ENCODE data around the gene FAF1.

Gene FAF1

GRCh38 chr1:50983219-50983802, 23.2 kb upstream of the FAF1 start:
- peaks cover 10% of the 10 kb centered on the region for H3K4me1 Mint-ChIP-seq (ENCODE audit: low read depth)
- H3K27me3 Mint-ChIP-seq = peaks cover 9% of the 10 kb centered on the region
- H3K36me3 Mint-ChIP-seq = no peaks in the 10 kb centered on the region
- no peak overlapping the region for H3K27ac Mint-ChIP-seq
- H3K9me3 Mint-ChIP-seq (ENCODE audit: low read depth) = no peaks in the 10 kb centered on the region
- no peak overlapping the region for H3K4me3 Mint-ChIP-seq

- peaks cover 9% of the 10 kb centered on the region for H3K27me3 Mint-ChIP-seq
- no peak overlapping the region for H3K4me3 Mint-ChIP-seq
- peaks cover 10% of the 10 kb centered on the region for H3K4me1 Mint-ChIP-seq (ENCODE audit: low read depth)
- H3K36me3 Mint-ChIP-seq = no peaks in the 10 kb centered on the region
- H3K9me3 Mint-ChIP-seq (ENCODE audit: low read depth) = no peaks in the 10 kb centered on the region
- H3K27ac Mint-ChIP-seq = no peak overlapping the region
Measured at GRCh38 chr1:50982611-50983010, 22.5 kb upstream of the FAF1 start.

GRCh38 chr1:50981741-50982140, 21.7 kb upstream of the FAF1 start:
- H3K36me3 Mint-ChIP-seq = no peaks in the 10 kb centered on the region
- no peak overlapping the region for H3K4me3 Mint-ChIP-seq
- H3K9me3 Mint-ChIP-seq (ENCODE audit: low read depth) = no peaks in the 10 kb centered on the region

GRCh38 chr1:50980505-50980904, 20.4 kb upstream of the FAF1 start:
- Mint-ChIP-seq H3K4me1 (ENCODE audit: low read depth) (peaks cover 20% of the 10 kb centered on the region), H3K4me3 (no peak overlapping the region), H3K36me3 (no peaks in the 10 kb centered on the region), H3K27me3 (peaks cover 19% of the 10 kb centered on the region), H3K27ac (no peak overlapping the region), H3K9me3 (ENCODE audit: low read depth) (no peaks in the 10 kb centered on the region)

More at GRCh38 chr1:50981741-50982140, 21.7 kb upstream of the FAF1 start:
- peaks cover 11% of the 10 kb centered on the region for H3K27me3 Mint-ChIP-seq
- H3K4me1 Mint-ChIP-seq (ENCODE audit: low read depth) = peaks cover 12% of the 10 kb centered on the region
- H3K27ac Mint-ChIP-seq = no peak overlapping the region

- no peaks in the 10 kb centered on the region for H3K36me3 Mint-ChIP-seq
- H3K27ac Mint-ChIP-seq = no peak overlapping the region
- H3K4me3 Mint-ChIP-seq = peak overlapping the region; percentile 14
- H3K4me1 Mint-ChIP-seq (ENCODE audit: low read depth) = peaks cover 20% of the 10 kb centered on the region
- H3K9me3 Mint-ChIP-seq (ENCODE audit: low read depth) = no peaks in the 10 kb centered on the region
- peaks cover 20% of the 10 kb centered on the region for H3K27me3 Mint-ChIP-seq
Measured at GRCh38 chr1:50979937-50980336, 19.9 kb upstream of the FAF1 start.

GRCh38 chr1:50978852-50979781, 19.1 kb upstream of the FAF1 start:
- Mint-ChIP-seq H3K27ac (no peak overlapping the region), H3K9me3 (ENCODE audit: low read depth) (no peaks in the 10 kb centered on the region), H3K4me3 (peak overlapping the region; percentile 86), H3K27me3 (peaks cover 25% of the 10 kb centered on the region), H3K36me3 (no peaks in the 10 kb centered on the region), H3K4me1 (ENCODE audit: low read depth) (peaks cover 20% of the 10 kb centered on the region)

GRCh38 chr1:50978144-50978851, 18.2 kb upstream of the FAF1 start:
- H3K4me3 Mint-ChIP-seq = peak overlapping the region; percentile 86
- H3K27ac Mint-ChIP-seq = no peak overlapping the region
- no peaks in the 10 kb centered on the region for H3K9me3 Mint-ChIP-seq (ENCODE audit: low read depth)
- peaks cover 27% of the 10 kb centered on the region for H3K27me3 Mint-ChIP-seq
- no peaks in the 10 kb centered on the region for H3K36me3 Mint-ChIP-seq
- H3K4me1 Mint-ChIP-seq (ENCODE audit: low read depth) = peaks cover 20% of the 10 kb centered on the region

GRCh38 chr1:50977575-50978143, 17.6 kb upstream of the FAF1 start:
- no peaks in the 10 kb centered on the region for H3K36me3 Mint-ChIP-seq
- peak overlapping the region; percentile 80 for H3K4me3 Mint-ChIP-seq
- H3K9me3 Mint-ChIP-seq (ENCODE audit: low read depth) = no peaks in the 10 kb centered on the region
- peaks cover 27% of the 10 kb centered on the region for H3K27me3 Mint-ChIP-seq
- no peak overlapping the region for H3K27ac Mint-ChIP-seq
- H3K4me1 Mint-ChIP-seq (ENCODE audit: low read depth) = peaks cover 20% of the 10 kb centered on the region

GRCh38 chr1:50976890-50977574, 17.0 kb upstream of the FAF1 start:
- peak overlapping the region; percentile 80 for H3K4me3 Mint-ChIP-seq
- no peak overlapping the region for H3K27ac Mint-ChIP-seq
- no peaks in the 10 kb centered on the region for H3K36me3 Mint-ChIP-seq
- H3K9me3 Mint-ChIP-seq (ENCODE audit: low read depth) = no peaks in the 10 kb centered on the region
- H3K4me1 Mint-ChIP-seq (ENCODE audit: low read depth) = peaks cover 22% of the 10 kb centered on the region
- peaks cover 27% of the 10 kb centered on the region for H3K27me3 Mint-ChIP-seq

GRCh38 chr1:50976111-50976889, 16.2 kb upstream of the FAF1 start:
- Mint-ChIP-seq H3K36me3 (no peaks in the 10 kb centered on the region), H3K9me3 (ENCODE audit: low read depth) (no peaks in the 10 kb centered on the region), H3K27me3 (peaks cover 27% of the 10 kb centered on the region), H3K4me3 (peak overlapping the region; percentile 80), H3K4me1 (ENCODE audit: low read depth) (peaks cover 25% of the 10 kb centered on the region), H3K27ac (no peak overlapping the region)

GRCh38 chr1:50975436-50975835, 15.4 kb upstream of the FAF1 start:
- H3K27me3 Mint-ChIP-seq = peaks cover 29% of the 10 kb centered on the region
- H3K4me3 Mint-ChIP-seq = no peak overlapping the region
- no peaks in the 10 kb centered on the region for H3K36me3 Mint-ChIP-seq
- peaks cover 34% of the 10 kb centered on the region for H3K4me1 Mint-ChIP-seq (ENCODE audit: low read depth)
- no peak overlapping the region for H3K27ac Mint-ChIP-seq
- H3K9me3 Mint-ChIP-seq (ENCODE audit: low read depth) = no peaks in the 10 kb centered on the region

- H3K36me3 Mint-ChIP-seq = no peaks in the 10 kb centered on the region
- H3K4me1 Mint-ChIP-seq (ENCODE audit: low read depth) = peaks cover 41% of the 10 kb centered on the region
- H3K4me3 Mint-ChIP-seq = no peak overlapping the region
- H3K9me3 Mint-ChIP-seq (ENCODE audit: low read depth) = no peaks in the 10 kb centered on the region
- H3K27ac Mint-ChIP-seq = no peak overlapping the region
- peaks cover 31% of the 10 kb centered on the region for H3K27me3 Mint-ChIP-seq
Measured at GRCh38 chr1:50974618-50974935, 14.5 kb upstream of the FAF1 start.

GRCh38 chr1:50973875-50974617, 14.0 kb upstream of the FAF1 start:
- Mint-ChIP-seq H3K27ac (no peak overlapping the region), H3K4me3 (no peak overlapping the region), H3K4me1 (ENCODE audit: low read depth) (peaks cover 37% of the 10 kb centered on the region), H3K36me3 (no peaks in the 10 kb centered on the region), H3K27me3 (peaks cover 27% of the 10 kb centered on the region), H3K9me3 (ENCODE audit: low read depth) (no peaks in the 10 kb centered on the region)
